Keratinocyte (primary cell): Measurements from ENCODE around the gene FASTKD1. TPM values are rescaled to one million over a fixed set of nuclear protein-coding genes. Genes with fewer than 3 reads are reported as not detected.

Source experiments
- DNase-seq: peaks from one replicate; pipeline ENCODE4 v3.0.0-alpha.2; 2011; ENCODE audit warnings: low read depth, missing footprints, low spot score
- FAIRE-seq: peaks from 2 replicates; lab custom pipeline; 2011; peaks lifted over from hg19 to GRCh38; lab: Jason Lieb, UNC
- H2AFZ ChIP-seq: 2 replicates; pipeline ENCODE4 v1.6.0; 2012; ENCODE audit warnings: low read length, control low read depth, inconsistent platforms; ENCODE audit not compliant: control insufficient read depth
- H3K27ac ChIP-seq: 2 replicates; pipeline ENCODE4 v1.5.1; 2011; ENCODE audit warnings: low read length; ENCODE audit not compliant: control insufficient read depth, insufficient read depth
- H3K27me3 ChIP-seq: 3 replicates; pipeline ENCODE4 v1.6.0; 2011; ENCODE audit warnings: low read length; ENCODE audit not compliant: control insufficient read depth, insufficient read depth; ENCODE audit errors: extremely low read depth
- H3K36me3 ChIP-seq, 2 experiments: 2 replicates in 1 of 2; 3 replicates in 1 of 2; pipeline ENCODE4 v1.5.1; 2011; ENCODE audit warnings: low read length in 2 of 2, mild to moderate bottlenecking in 1 of 2; ENCODE audit not compliant: control insufficient read depth in 2 of 2, insufficient read depth in 2 of 2; ENCODE audit errors: extremely low read depth in 1 of 2
- H3K4me1 ChIP-seq: 3 replicates; pipeline ENCODE4 v1.5.1; 2011; ENCODE audit warnings: low read length; ENCODE audit not compliant: control insufficient read depth, insufficient read depth; ENCODE audit errors: extremely low read depth
- H3K4me2 ChIP-seq: 3 replicates; pipeline ENCODE4 v1.6.0; 2011; ENCODE audit warnings: low read depth, low read length; ENCODE audit not compliant: control insufficient read depth, insufficient read depth; ENCODE audit errors: extremely low read depth
- H3K4me3 ChIP-seq, 3 experiments: fragments of 200-600 bp in 1 of 3; sonication (generic) in 1 of 3; 2 replicates in 2 of 3; 3 replicates in 1 of 3; pipeline ENCODE4 v1.5.1; 2011 to 2016; ENCODE audit warnings: low read length in 3 of 3, mild to moderate bottlenecking in 3 of 3, control low read depth in 2 of 3, inconsistent platforms in 1 of 3, low read depth in 1 of 3, mixed read lengths in 1 of 3, mixed run types in 1 of 3, moderate library complexity in 1 of 3; ENCODE audit not compliant: control insufficient read depth in 2 of 3, insufficient read depth in 2 of 3; ENCODE audit errors: extremely low read depth in 1 of 3
- H3K79me2 ChIP-seq: 2 replicates; pipeline ENCODE4 v1.6.0; 2012; ENCODE audit warnings: low read length; ENCODE audit not compliant: control insufficient read depth, insufficient read depth
- H3K9ac ChIP-seq: 3 replicates; pipeline ENCODE4 v1.6.0; 2011; ENCODE audit warnings: low read length; ENCODE audit not compliant: control insufficient read depth, insufficient read depth; ENCODE audit errors: extremely low read depth
- H3K9me1 ChIP-seq: 3 replicates; pipeline ENCODE4 v1.6.0; 2011; ENCODE audit warnings: low read length; ENCODE audit not compliant: control insufficient read depth, insufficient read depth; ENCODE audit errors: extremely low read depth
- H3K9me3 ChIP-seq: 2 replicates; pipeline ENCODE4 v1.5.1; 2012; ENCODE audit warnings: low read depth, low read length; ENCODE audit not compliant: control insufficient read depth
- H4K20me1 ChIP-seq: 3 replicates; pipeline ENCODE4 v1.6.0; 2011; ENCODE audit warnings: low read length; ENCODE audit not compliant: control insufficient read depth, insufficient read depth; ENCODE audit errors: extremely low read depth
- EZH2 ChIP-seq: IDR thresholded peaks from one replicate; pipeline ENCODE4 v1.6.1; 2012; ENCODE audit warnings: inconsistent platforms, mild to moderate bottlenecking, low read length, moderate library complexity
- dilution Hi-C: fragments of 300-500 bp; cut with MboI; formaldehyde crosslinking; loops from one replicate; pipeline ENCODE4 v1.7.0; 2020; ENCODE audit warnings: low sequenced_read_pairs; ENCODE audit not compliant: extremely low pct_ligation_motif_present
- polyA plus RNA-seq, 5 experiments: library from polyadenylated mRNA; depleted of rRNA in 3 of 5; stranded (reverse) in 3 of 5; stranded (forward) in 1 of 5; unstranded in 1 of 5; fragments of >200 nt; gene quantifications; 1 replicate in 1 of 5; 2 replicates in 3 of 5; 3 replicates in 1 of 5; pipeline versions ENCODE4 v1.2.1 to v1.2.3, GENCODE V29; 2011 to 2012; ENCODE audit warnings: missing spikeins in 2 of 5, low read depth in 1 of 5, low replicate concordance in 1 of 5
- TF ChIP-seq, protein P1 (sequence below), 3 experiments: IDR thresholded peaks in 1 of 3; conservative IDR thresholded peaks in 1 of 3; optimal IDR thresholded peaks in 1 of 3; 2 replicates in 2 of 3; 3 replicates in 1 of 3; pipeline versions ENCODE3 to v1.5.1; 2011; ENCODE audit warnings: low read length in 3 of 3, mild to moderate bottlenecking in 3 of 3, moderate library complexity in 2 of 3, control low read depth in 1 of 3, inconsistent platforms in 1 of 3; ENCODE audit not compliant: insufficient read depth in 2 of 3; ENCODE audit errors: extremely low read depth in 1 of 3

The FASTKD1 gene
- polyA plus RNA-seq, 1 donor (not counting 4 experiments of a cell fraction or from before 2014, with no cell fraction given), result 41.7 TPM

- H3K36me3 ChIP-seq, result peaks cover 2 to 3% of the 10 kb centered on the region in 2 experiments
- no peaks in the 10 kb centered on the region for H3K4me1 ChIP-seq
- TF ChIP-seq EZH2, result no peak
- TF ChIP-seq, protein P1, sequence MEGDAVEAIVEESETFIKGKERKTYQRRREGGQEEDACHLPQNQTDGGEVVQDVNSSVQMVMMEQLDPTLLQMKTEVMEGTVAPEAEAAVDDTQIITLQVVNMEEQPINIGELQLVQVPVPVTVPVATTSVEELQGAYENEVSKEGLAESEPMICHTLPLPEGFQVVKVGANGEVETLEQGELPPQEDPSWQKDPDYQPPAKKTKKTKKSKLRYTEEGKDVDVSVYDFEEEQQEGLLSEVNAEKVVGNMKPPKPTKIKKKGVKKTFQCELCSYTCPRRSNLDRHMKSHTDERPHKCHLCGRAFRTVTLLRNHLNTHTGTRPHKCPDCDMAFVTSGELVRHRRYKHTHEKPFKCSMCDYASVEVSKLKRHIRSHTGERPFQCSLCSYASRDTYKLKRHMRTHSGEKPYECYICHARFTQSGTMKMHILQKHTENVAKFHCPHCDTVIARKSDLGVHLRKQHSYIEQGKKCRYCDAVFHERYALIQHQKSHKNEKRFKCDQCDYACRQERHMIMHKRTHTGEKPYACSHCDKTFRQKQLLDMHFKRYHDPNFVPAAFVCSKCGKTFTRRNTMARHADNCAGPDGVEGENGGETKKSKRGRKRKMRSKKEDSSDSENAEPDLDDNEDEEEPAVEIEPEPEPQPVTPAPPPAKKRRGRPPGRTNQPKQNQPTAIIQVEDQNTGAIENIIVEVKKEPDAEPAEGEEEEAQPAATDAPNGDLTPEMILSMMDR (optimal IDR thresholded peaks at IDR 0.05 in 1 of 3, IDR thresholded peaks at IDR 0.05 in 1 of 3, conservative IDR thresholded peaks at IDR 0.05 in 1 of 3; ENCODE audit: extremely low read depth in 1 of 3, insufficient read depth in 2 of 3, low read length in 3 of 3), result no peak
- no peaks in the 10 kb centered on the region for H3K9me3 ChIP-seq
- dilution Hi-C loops, result no loop called here
- H3K9ac ChIP-seq, result no peak overlapping the region
- H3K4me3 ChIP-seq, result no peak overlapping the region
- H4K20me1 ChIP-seq, result no peaks in the 10 kb centered on the region
- FAIRE-seq (no peak), DNase-seq (no peak)
- H3K27me3 ChIP-seq, result no peaks in the 10 kb centered on the region
- no peak overlapping the region for H2AFZ ChIP-seq
- no peak overlapping the region for H3K27ac ChIP-seq
- H3K4me2 ChIP-seq, result no peak overlapping the region
- H3K79me2 ChIP-seq, result no peaks in the 10 kb centered on the region
- H3K9me1 ChIP-seq, result no peaks in the 10 kb centered on the region
These were observed 47.2 kb downstream of the FASTKD1 start for GRCh38 chr2:169526451-169526850.

DNA sequence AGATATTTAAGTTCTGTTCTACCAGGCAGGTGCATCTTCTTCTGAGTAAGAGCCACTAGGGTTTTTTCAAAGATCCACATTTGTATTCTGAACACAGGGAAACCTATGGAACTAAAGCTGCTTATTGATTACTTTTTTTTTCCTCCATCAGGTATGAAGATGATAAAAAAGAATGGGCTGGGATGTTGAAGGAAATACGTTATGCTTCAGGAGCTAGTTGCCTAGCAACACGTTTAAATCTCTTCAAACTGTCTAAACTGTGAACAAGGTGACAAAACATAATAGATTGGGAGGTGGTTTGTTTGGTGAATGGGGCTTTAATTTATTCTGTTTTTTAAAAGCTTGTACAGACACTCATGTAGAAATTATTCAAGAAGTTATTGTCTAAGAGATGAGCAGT lies 48.2 kb downstream of the FASTKD1 start:
- Histone ChIP-seq H3K27ac (no peak overlapping the region), H3K4me1 (no peaks in the 10 kb centered on the region), H3K9ac (no peak overlapping the region), H3K79me2 (no peaks in the 10 kb centered on the region), H4K20me1 (no peaks in the 10 kb centered on the region), H3K36me3 (peaks cover 2 to 3% of the 10 kb centered on the region in 2 experiments), H3K4me3 (no peak overlapping the region), H3K27me3 (no peaks in the 10 kb centered on the region), H3K9me3 (no peaks in the 10 kb centered on the region), H2AFZ (no peak overlapping the region), H3K4me2 (no peak overlapping the region), H3K9me1 (no peaks in the 10 kb centered on the region)
- TF ChIP-seq, protein P1 (optimal IDR thresholded peaks at IDR 0.05 in 1 of 3, IDR thresholded peaks at IDR 0.05 in 1 of 3, conservative IDR thresholded peaks at IDR 0.05 in 1 of 3; ENCODE audit: extremely low read depth in 1 of 3, insufficient read depth in 2 of 3, low read length in 3 of 3), result no peak
- no peak for TF ChIP-seq EZH2
- dilution Hi-C loops, result no loop called here
- DNase-seq (no peak), FAIRE-seq (no peak)
